Neural cell (in vitro differentiated cells): ENCODE results near the gene ADTRP. TPM values are rescaled to one million over a fixed set of nuclear protein-coding genes. Genes with fewer than 3 reads are reported as not detected.

Experiments
- H2AFZ ChIP-seq: fragments of 200-600, 300-800 bp; sonication (generic), shearing (Covaris generic); 2 replicates; pipeline ENCODE4 v1.6.0; 2014; ENCODE audit warnings: low read depth, mild to moderate bottlenecking, antibody characterized with exemption, low read length, moderate library complexity
- H3F3A ChIP-seq: fragments of 200-600 bp; shearing (Covaris generic); 2 replicates; pipeline ENCODE4 v1.6.1; 2016; ENCODE audit warnings: mild to moderate bottlenecking, moderate library complexity, mixed read lengths, antibody characterized with exemption, low read length; ENCODE audit not compliant: insufficient read depth, poor library complexity, severe bottlenecking
- H3K27ac ChIP-seq: fragments of 200-600, 300-800 bp; sonication (generic), shearing (Covaris generic); 2 replicates; pipeline ENCODE4 v1.5.1; 2014; ENCODE audit warnings: mild to moderate bottlenecking, low read length, moderate library complexity
- H3K27me3 ChIP-seq: fragments of 300-800, 200-600 bp; sonication (generic), shearing (Covaris generic); 2 replicates; pipeline ENCODE4 v1.6.0; 2014; ENCODE audit warnings: mild to moderate bottlenecking, low read depth, low read length, moderate library complexity; ENCODE audit not compliant: insufficient read depth
- H3K36me3 ChIP-seq: fragments of 300-800, 200-600 bp; sonication (generic), shearing (Covaris generic); 2 replicates; pipeline ENCODE4 v1.5.1; 2014; ENCODE audit warnings: mild to moderate bottlenecking, antibody characterized with exemption, low read length, moderate library complexity; ENCODE audit not compliant: insufficient read depth
- H3K4me2 ChIP-seq: fragments of 300-800, 200-600 bp; sonication (generic), shearing (Covaris generic); 2 replicates; pipeline ENCODE4 v1.6.0; 2014; ENCODE audit warnings: mild to moderate bottlenecking, low read length
- H3K4me3 ChIP-seq: fragments of 300-800, 200-600 bp; sonication (generic), shearing (Covaris generic); 2 replicates; pipeline ENCODE4 v1.5.1; 2014; ENCODE audit warnings: mild to moderate bottlenecking, low read length, moderate library complexity
- H3K79me2 ChIP-seq: fragments of 200-600 bp; shearing (Covaris generic); replicated peaks from 2 replicates; pipeline ENCODE4 v1.6.0; 2014; ENCODE audit warnings: mild to moderate bottlenecking, low read length, moderate library complexity; ENCODE audit not compliant: insufficient read depth
- H3K9ac ChIP-seq: fragments of 300-800, 200-600 bp; sonication (generic), shearing (Covaris generic); 2 replicates; pipeline ENCODE4 v1.6.1; 2016; ENCODE audit warnings: mild to moderate bottlenecking, low read length, mixed read lengths
- H3K9me2 ChIP-seq: fragments of 200-600 bp; shearing (Covaris generic); 2 replicates; pipeline ENCODE4 v1.6.1; 2016; ENCODE audit warnings: mild to moderate bottlenecking, low read length, mixed read lengths; ENCODE audit not compliant: insufficient read depth
- H3K9me3 ChIP-seq: fragments of 200-600, 300-800 bp; sonication (generic), shearing (Covaris generic); 2 replicates; pipeline ENCODE4 v1.6.1; 2016; ENCODE audit warnings: mild to moderate bottlenecking, mixed run types, low read length, moderate library complexity, mixed read lengths
- H4K20me1 ChIP-seq: fragments of 200-600 bp; shearing (Covaris generic); 2 replicates; pipeline ENCODE4 v1.6.1; 2016; ENCODE audit warnings: mild to moderate bottlenecking, mixed run types; ENCODE audit not compliant: insufficient read depth
- CTCF ChIP-seq: fragments of 450-650 bp; IDR thresholded peaks from 2 replicates; pipeline ENCODE4 v1.5.1; 2014; ENCODE audit warnings: antibody characterized with exemption, mild to moderate bottlenecking, moderate library complexity; ENCODE audit not compliant: poor library complexity, severe bottlenecking
- EP300 ChIP-seq: fragments of 450-650 bp; conservative IDR thresholded peaks from 2 replicates; pipeline ENCODE4 v1.6.1; 2014; ENCODE audit warnings: antibody characterized with exemption, mild to moderate bottlenecking, moderate library complexity; ENCODE audit not compliant: poor library complexity, severe bottlenecking
- EZH2 ChIP-seq: fragments of 200-600, 300-800 bp; shearing (Covaris generic), sonication (generic); IDR thresholded peaks from 2 replicates; pipeline ENCODE4 v1.6.1; 2014; ENCODE audit warnings: antibody characterized with exemption, low read length, borderline replicate concordance, mild to moderate bottlenecking; ENCODE audit not compliant: insufficient read depth, poor library complexity, severe bottlenecking
- MXI1 ChIP-seq: fragments of 450-650 bp; conservative IDR thresholded peaks from 2 replicates; pipeline ENCODE4 v1.6.1; 2014; ENCODE audit warnings: antibody characterized with exemption, mild to moderate bottlenecking; ENCODE audit not compliant: poor library complexity, severe bottlenecking
- POLR2AphosphoS5 ChIP-seq: IDR thresholded peaks from 2 replicates; pipeline ENCODE4 v1.6.1; 2012
- RAD21 ChIP-seq: fragments of 450-650 bp; conservative IDR thresholded peaks from 2 replicates; pipeline ENCODE4 v1.6.1; 2014; ENCODE audit warnings: antibody characterized with exemption, mild to moderate bottlenecking, moderate library complexity
- REST ChIP-seq: IDR thresholded peaks from 2 replicates; pipeline ENCODE4 v1.6.1; 2012; ENCODE audit warnings: borderline replicate concordance
- SMC3 ChIP-seq: fragments of 450-650 bp; conservative IDR thresholded peaks from 2 replicates; pipeline ENCODE4 v1.6.1; 2014; ENCODE audit warnings: antibody characterized with exemption, mild to moderate bottlenecking, moderate library complexity; ENCODE audit not compliant: poor library complexity
- TAF1 ChIP-seq: IDR thresholded peaks from 2 replicates; pipeline ENCODE4 v1.6.1; 2012; ENCODE audit warnings: low read depth
- polyA plus RNA-seq: library from polyadenylated mRNA; depleted of rRNA; stranded (reverse); fragments of >200 nt; gene quantifications from 2 replicates; pipeline ENCODE4 v1.2.3, GENCODE V29; 2014

Gene ADTRP
- polyA plus RNA-seq, 1 donor from 2014 or later = not detected

- H4K20me1 ChIP-seq = no peaks in the 10 kb centered on the region
- no peaks in the 10 kb centered on the region for H3K9me2 ChIP-seq
- H3K9me3 ChIP-seq = no peaks in the 10 kb centered on the region
- H3K27ac ChIP-seq = no peak overlapping the region
- no peak overlapping the region for H2AFZ ChIP-seq
- no peak for TF ChIP-seq REST
- TF ChIP-seq CTCF = no peak
- no peak for TF ChIP-seq SMC3
- no peak for TF ChIP-seq EP300
- TF ChIP-seq EZH2 = no peak
- TF ChIP-seq POLR2AphosphoS5 = no peak
- TF ChIP-seq MXI1 = no peak
- no peak for TF ChIP-seq RAD21
- no peak for TF ChIP-seq TAF1
- no peak overlapping the region for H3K4me2 ChIP-seq
- H3K27me3 ChIP-seq = peaks cover 2% of the 10 kb centered on the region
- no peak overlapping the region for H3K9ac ChIP-seq
- no peaks in the 10 kb centered on the region for H3F3A ChIP-seq
- no peak overlapping the region for H3K4me3 ChIP-seq
- H3K79me2 ChIP-seq = no peaks in the 10 kb centered on the region
- H3K36me3 ChIP-seq = no peaks in the 10 kb centered on the region
These were observed 72.4 kb downstream of the ADTRP start for GRCh38 chr6:11706171-11706570.

GRCh38 chr6:11705483-11705882, 73.1 kb downstream of the ADTRP start:
- H3K4me3 ChIP-seq = no peak overlapping the region
- no peaks in the 10 kb centered on the region for H3K9me3 ChIP-seq
- H3K36me3 ChIP-seq = no peaks in the 10 kb centered on the region
- no peak overlapping the region for H3K4me2 ChIP-seq
- H3F3A ChIP-seq = no peaks in the 10 kb centered on the region
- no peak overlapping the region for H3K9ac ChIP-seq
- H3K9me2 ChIP-seq = no peaks in the 10 kb centered on the region
- H4K20me1 ChIP-seq = no peaks in the 10 kb centered on the region
- H3K27ac ChIP-seq = no peak overlapping the region
- H2AFZ ChIP-seq = no peak overlapping the region
- peaks cover 2% of the 10 kb centered on the region for H3K27me3 ChIP-seq
- H3K79me2 ChIP-seq = no peaks in the 10 kb centered on the region
- no peak for TF ChIP-seq EP300
- no peak for TF ChIP-seq POLR2AphosphoS5
- TF ChIP-seq SMC3 = no peak
- no peak for TF ChIP-seq MXI1
- no peak for TF ChIP-seq TAF1
- no peak for TF ChIP-seq REST
- TF ChIP-seq CTCF = no peak
- TF ChIP-seq EZH2 = no peak
- no peak for TF ChIP-seq RAD21
